Measurements from ENCODE around the gene WIF1.

The WIF1 gene, protein sequence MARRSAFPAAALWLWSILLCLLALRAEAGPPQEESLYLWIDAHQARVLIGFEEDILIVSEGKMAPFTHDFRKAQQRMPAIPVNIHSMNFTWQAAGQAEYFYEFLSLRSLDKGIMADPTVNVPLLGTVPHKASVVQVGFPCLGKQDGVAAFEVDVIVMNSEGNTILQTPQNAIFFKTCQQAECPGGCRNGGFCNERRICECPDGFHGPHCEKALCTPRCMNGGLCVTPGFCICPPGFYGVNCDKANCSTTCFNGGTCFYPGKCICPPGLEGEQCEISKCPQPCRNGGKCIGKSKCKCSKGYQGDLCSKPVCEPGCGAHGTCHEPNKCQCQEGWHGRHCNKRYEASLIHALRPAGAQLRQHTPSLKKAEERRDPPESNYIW

DNA sequence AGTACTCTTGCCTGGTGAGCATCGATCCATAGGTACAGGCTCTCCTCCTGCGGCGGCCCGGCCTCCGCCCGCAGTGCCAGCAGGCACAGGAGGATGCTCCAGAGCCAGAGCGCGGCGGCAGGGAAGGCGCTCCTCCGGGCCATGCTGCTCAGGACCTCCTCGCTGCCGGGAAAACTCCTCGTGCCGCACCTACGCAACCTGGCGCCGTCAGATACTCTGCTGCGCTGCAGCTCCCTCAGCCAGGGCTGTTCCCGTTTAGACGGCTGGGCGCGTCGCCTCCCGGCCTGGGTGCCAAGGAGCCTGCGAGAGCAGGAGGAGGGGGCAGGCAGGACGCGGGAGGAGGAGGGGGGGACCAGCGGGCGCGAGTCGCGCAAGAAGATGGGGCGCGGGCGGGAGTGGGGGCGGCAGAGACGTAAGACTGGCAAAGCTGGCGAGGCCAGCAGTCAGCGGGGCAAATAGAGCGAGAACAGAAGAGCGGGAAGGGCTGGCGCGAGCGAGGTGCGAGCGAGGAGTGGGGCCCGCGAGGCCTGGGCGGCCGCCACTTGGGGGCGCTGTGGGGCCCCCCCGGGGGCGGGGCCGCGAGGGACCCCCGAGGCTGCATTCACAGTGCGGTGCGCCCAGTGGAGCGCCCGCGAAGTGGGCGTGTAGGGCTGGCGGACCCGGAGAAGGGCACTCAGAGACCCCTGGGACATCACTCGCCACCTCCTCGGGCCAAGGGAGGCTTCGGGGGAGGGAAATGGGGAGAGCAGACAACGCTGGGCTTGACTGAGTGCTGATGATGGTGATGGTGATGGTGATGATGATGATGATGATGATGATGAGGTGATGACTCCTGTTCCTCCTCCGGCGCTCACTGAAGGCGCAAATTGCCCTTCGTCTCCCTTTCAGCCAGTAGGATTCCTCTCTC is at the start of gene WIF1:
Gene WIF1 (minus strand): TSS at position 257 of the 907 bp plus-strand sequence. CDS start 114 bp downstream, at position 143.
- peak within 1 kb of the TSS; percentile 48 for H3K4me3 Mint-ChIP-seq
- no peaks in the 10 kb centered on the region for H3K9me3 Mint-ChIP-seq
- H3K27me3 Mint-ChIP-seq (ENCODE audit: low read depth) = peaks cover 46% of the 10 kb centered on the region
- H3K27ac Mint-ChIP-seq = no peak within 1 kb of the TSS
- H3K4me1 Mint-ChIP-seq (ENCODE audit: low read depth) = peaks cover 2% of the 10 kb centered on the region
- H3K36me3 Mint-ChIP-seq (ENCODE audit: low read depth) = no peaks in the 10 kb centered on the region

DNA sequence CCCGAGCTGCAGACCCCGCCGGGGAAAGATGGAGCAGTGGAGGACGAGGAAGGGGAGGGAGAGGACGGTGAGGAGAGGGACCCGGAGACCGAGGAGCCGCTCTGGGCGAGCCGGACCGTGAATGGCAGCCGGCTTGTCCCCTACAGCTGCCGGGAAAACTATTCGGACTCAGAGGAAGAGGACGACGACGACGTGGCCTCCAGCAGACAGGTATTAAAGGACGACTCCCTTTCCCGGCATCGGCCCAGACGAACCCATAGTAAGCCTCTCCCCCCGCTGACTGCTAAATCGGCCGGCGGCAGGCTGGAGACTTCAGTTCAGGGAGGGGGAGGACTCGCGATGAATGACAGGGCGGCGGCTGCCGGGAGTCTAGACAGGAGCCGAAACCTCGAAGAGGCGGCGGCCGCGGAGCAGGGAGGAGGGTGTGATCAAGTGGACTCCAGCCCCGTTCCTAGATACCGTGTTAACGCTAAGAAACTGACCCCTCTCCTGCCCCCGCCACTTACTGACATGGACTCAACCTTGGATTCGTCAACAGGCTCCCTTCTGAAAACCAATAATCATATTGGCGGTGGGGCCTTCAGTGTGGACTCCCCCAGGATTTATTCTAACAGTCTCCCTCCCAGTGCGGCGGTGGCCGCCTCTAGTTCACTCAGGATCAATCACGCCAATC is 49.2 kb upstream of the WIF1 start:
- Mint-ChIP-seq H3K4me3 (peak overlapping the region; percentile 100), H3K4me1 (ENCODE audit: low read depth) (peaks cover 29% of the 10 kb centered on the region), H3K9me3 (no peaks in the 10 kb centered on the region), H3K27me3 (ENCODE audit: low read depth) (peaks cover 2% of the 10 kb centered on the region), H3K27ac (peak overlapping the region; percentile 93), H3K36me3 (ENCODE audit: low read depth) (peaks cover 22% of the 10 kb centered on the region)

DNA sequence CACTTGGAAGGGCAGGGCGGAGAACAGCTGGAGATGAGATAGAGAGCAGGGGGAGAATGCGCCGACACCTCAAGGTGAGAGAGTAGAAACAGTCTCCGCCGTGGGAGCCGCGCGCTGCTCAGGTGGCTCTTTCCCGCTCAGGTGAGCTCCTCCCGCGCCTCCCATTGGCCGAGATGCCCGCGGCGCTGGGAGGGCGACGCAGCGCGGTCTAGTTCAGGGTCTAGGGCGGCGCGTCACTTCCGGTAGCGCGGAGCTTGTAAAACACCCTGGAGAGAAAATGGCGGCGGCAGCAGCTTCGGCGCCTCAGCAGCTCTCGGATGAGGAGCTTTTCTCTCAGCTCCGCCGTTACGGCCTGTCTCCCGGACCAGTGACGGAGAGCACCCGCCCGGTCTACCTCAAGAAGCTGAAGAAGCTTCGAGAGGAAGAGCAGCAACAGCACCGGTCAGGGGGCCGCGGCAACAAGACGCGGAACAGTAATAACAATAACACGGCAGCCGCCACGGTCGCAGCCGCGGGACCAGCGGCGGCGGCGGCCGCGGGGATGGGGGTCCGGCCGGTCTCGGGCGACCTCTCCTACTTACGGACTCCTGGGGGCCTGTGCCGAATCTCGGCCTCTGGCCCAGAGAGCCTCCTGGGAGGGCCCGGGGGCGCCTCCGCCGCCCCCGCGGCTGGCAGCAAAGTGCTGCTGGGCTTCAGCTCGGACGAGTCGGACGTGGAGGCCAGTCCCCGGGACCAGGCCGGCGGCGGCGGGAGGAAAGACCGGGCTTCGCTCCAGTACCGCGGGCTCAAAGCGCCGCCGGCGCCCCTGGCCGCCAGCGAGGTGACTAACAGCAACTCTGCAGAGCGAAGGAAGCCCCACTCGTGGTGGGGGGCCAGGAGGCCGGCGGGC is 48.5 kb upstream of the WIF1 start, which contains the start of gene LEMD3:
Gene LEMD3 (plus strand): TSS at position 264 of the 889 bp plus-strand sequence. CDS start 14 bp downstream, at position 278.
- no peaks in the 10 kb centered on the region for H3K9me3 Mint-ChIP-seq
- peak within 1 kb of the TSS; percentile 100 for H3K4me3 Mint-ChIP-seq
- H3K36me3 Mint-ChIP-seq (ENCODE audit: low read depth) = peaks cover 22% of the 10 kb centered on the region
- H3K27me3 Mint-ChIP-seq (ENCODE audit: low read depth) = peaks cover 2% of the 10 kb centered on the region
- peaks cover 29% of the 10 kb centered on the region for H3K4me1 Mint-ChIP-seq (ENCODE audit: low read depth)
- peak within 1 kb of the TSS; percentile 99 for H3K27ac Mint-ChIP-seq

GRCh38 chr12:65168681-65169319 is 47.7 kb upstream of the WIF1 start:
- H3K36me3 Mint-ChIP-seq (ENCODE audit: low read depth) = peaks cover 22% of the 10 kb centered on the region
- H3K27me3 Mint-ChIP-seq (ENCODE audit: low read depth) = peaks cover 2% of the 10 kb centered on the region
- H3K27ac Mint-ChIP-seq = peak overlapping the region; percentile 99
- H3K4me3 Mint-ChIP-seq = peak overlapping the region; percentile 100
- peaks cover 29% of the 10 kb centered on the region for H3K4me1 Mint-ChIP-seq (ENCODE audit: low read depth)
- H3K9me3 Mint-ChIP-seq = no peaks in the 10 kb centered on the region

DNA sequence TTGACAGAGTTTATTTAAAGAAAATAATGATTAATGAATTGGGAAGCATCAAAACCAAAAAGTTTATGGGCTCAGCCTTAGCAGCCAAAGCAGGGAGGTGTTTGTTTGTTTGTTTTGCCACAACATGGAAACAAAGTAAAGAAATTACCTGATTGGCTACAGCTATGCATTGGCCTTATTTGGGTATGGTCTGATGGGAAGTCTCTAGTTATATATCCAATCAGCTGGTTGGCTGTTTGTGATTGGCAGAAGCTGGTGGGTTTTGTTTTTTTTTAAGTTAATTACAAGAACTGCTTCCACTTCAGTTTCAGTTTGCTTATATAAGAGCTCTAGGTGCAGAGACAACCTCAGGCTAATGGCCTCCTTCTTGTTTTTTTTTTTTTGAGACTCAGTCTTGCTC is 43.7 kb upstream of the WIF1 start:
- H3K27me3 Mint-ChIP-seq (ENCODE audit: low read depth) = peaks cover 15% of the 10 kb centered on the region
- H3K36me3 Mint-ChIP-seq (ENCODE audit: low read depth) = peaks cover 5% of the 10 kb centered on the region
- H3K27ac Mint-ChIP-seq = no peak overlapping the region
- H3K9me3 Mint-ChIP-seq = no peaks in the 10 kb centered on the region
- peaks cover 14% of the 10 kb centered on the region for H3K4me1 Mint-ChIP-seq (ENCODE audit: low read depth)
- H3K4me3 Mint-ChIP-seq = no peak overlapping the region

DNA sequence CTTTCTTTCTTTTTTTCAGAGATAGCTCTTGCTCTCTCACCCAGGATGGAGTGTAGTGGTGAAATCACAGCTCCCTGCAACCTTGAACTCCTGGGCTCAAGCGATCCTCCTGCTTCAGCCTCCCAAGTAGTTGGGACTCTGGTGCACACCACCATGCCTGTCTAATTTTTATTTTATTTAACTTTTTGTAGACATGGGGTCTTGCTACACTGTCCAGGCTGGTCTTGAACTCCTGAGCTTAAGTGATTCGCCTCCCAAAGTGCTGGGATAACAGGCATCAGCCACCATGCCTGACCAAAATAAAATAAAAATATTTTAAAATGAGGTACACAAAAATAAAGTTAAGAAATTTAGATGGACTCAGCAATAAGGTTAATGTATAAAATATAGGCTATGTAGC is 43.1 kb upstream of the WIF1 start:
- peaks cover 15% of the 10 kb centered on the region for H3K27me3 Mint-ChIP-seq (ENCODE audit: low read depth)
- no peak overlapping the region for H3K27ac Mint-ChIP-seq
- no peak overlapping the region for H3K4me3 Mint-ChIP-seq
- H3K9me3 Mint-ChIP-seq = no peaks in the 10 kb centered on the region
- H3K36me3 Mint-ChIP-seq (ENCODE audit: low read depth) = peaks cover 2% of the 10 kb centered on the region
- peaks cover 12% of the 10 kb centered on the region for H3K4me1 Mint-ChIP-seq (ENCODE audit: low read depth)

- Mint-ChIP-seq H3K36me3 (ENCODE audit: low read depth) (no peaks in the 10 kb centered on the region), H3K27ac (no peak overlapping the region), H3K27me3 (ENCODE audit: low read depth) (peaks cover 15% of the 10 kb centered on the region), H3K4me3 (no peak overlapping the region), H3K9me3 (no peaks in the 10 kb centered on the region), H3K4me1 (ENCODE audit: low read depth) (peaks cover 6% of the 10 kb centered on the region)
Observed at GRCh38 chr12:65162609-65163008, 41.5 kb upstream of the WIF1 start.

DNA sequence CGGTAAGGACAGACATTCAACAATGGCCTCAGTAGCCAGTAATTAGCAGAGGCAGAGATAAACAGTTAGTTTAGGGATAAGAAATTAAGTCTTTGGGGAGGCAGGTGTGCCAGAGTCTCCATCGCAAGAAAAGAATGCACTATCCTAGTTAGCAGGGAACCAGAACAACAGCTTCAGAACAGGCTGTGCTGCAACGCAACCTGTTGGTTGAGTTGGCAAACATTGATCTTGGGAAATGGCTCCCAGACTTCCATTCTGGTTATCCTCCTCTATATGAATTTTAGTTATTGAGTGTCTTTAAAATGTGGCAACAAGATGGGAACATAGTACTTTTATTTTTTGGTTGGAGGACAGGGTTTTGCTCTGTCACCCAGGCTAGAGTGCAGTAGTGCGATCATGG is 36.0 kb upstream of the WIF1 start:
- Mint-ChIP-seq H3K9me3 (no peaks in the 10 kb centered on the region), H3K27ac (peak overlapping the region; percentile 83), H3K27me3 (ENCODE audit: low read depth) (peaks cover 22% of the 10 kb centered on the region), H3K36me3 (ENCODE audit: low read depth) (peaks cover 2% of the 10 kb centered on the region), H3K4me3 (no peak overlapping the region), H3K4me1 (ENCODE audit: low read depth) (peaks cover 11% of the 10 kb centered on the region)

DNA sequence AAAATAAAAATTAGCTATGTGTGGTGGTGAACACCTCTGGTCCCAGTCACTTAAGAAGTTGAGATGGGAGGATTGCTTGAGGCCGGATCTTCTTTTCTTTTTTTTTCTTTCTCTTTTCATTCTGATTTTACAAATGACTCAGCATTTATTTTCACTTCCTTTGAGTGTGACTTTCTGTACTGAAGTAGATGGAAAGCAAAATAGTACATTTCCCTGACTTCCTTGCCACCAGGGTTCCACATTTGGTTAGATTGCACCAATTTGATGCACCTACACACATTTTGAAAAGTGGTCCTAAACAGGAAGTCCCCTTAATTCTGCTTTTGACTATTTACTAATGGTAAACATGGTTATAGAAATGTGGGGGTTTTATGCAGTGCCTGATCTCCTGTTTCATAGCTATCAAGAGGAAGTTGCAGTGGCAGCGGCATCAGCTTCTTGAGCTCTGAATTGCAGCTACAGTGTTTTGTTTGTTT is 35.3 kb upstream of the WIF1 start:
- H3K4me3 Mint-ChIP-seq = peak overlapping the region; percentile 32
- peaks cover 11% of the 10 kb centered on the region for H3K4me1 Mint-ChIP-seq (ENCODE audit: low read depth)
- H3K9me3 Mint-ChIP-seq = no peaks in the 10 kb centered on the region
- H3K36me3 Mint-ChIP-seq (ENCODE audit: low read depth) = peaks cover 2% of the 10 kb centered on the region
- H3K27ac Mint-ChIP-seq = peak overlapping the region; percentile 83
- peaks cover 28% of the 10 kb centered on the region for H3K27me3 Mint-ChIP-seq (ENCODE audit: low read depth)

DNA sequence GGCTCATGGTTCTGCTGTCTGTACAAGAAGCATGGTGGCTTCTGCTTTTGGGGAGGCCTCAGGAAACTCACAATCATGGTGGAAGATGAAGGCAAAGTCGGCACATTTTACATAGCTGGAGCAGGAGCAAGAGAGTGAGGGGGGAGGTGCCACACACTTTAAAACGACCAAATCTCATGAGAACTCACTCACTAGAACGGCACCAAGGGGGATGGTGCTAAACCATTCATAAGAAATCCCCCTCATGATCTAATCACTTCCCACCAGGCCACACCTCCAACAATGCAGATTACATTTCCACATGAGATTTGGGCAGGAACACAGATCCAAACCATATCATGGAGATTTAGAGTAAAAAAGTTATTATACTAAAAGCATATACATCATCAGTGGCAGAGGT is 34.7 kb upstream of the WIF1 start:
- H3K27ac Mint-ChIP-seq = peak overlapping the region; percentile 83
- H3K36me3 Mint-ChIP-seq (ENCODE audit: low read depth) = peaks cover 2% of the 10 kb centered on the region
- no peaks in the 10 kb centered on the region for H3K9me3 Mint-ChIP-seq
- H3K4me3 Mint-ChIP-seq = no peak overlapping the region
- peaks cover 27% of the 10 kb centered on the region for H3K27me3 Mint-ChIP-seq (ENCODE audit: low read depth)
- peaks cover 11% of the 10 kb centered on the region for H3K4me1 Mint-ChIP-seq (ENCODE audit: low read depth)

GRCh38 chr12:65152596-65152995 is 31.5 kb upstream of the WIF1 start:
- Mint-ChIP-seq H3K4me3 (no peak overlapping the region), H3K27me3 (ENCODE audit: low read depth) (peaks cover 28% of the 10 kb centered on the region), H3K27ac (no peak overlapping the region), H3K4me1 (ENCODE audit: low read depth) (peaks cover 11% of the 10 kb centered on the region), H3K9me3 (no peaks in the 10 kb centered on the region), H3K36me3 (ENCODE audit: low read depth) (peaks cover 2% of the 10 kb centered on the region)

DNA sequence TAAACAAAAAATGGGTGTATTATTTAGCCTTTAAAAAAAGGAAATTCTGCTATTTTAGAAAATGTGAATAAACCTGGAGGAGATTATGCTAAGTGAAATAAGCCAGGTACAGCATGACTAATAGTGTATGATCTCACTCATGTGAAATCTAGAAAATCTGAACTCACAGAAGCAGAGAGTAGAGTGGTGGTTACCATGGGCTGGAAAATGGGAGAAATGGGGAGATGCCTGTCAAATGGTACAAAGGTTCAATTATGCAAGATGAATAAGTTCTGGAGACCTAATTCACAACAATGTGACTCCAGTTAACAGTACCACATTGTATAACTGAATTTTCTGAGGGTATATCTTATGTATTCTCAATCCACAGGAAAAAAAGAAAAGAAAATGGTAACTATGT is 30.9 kb upstream of the WIF1 start:
- Mint-ChIP-seq H3K36me3 (ENCODE audit: low read depth) (peaks cover 2% of the 10 kb centered on the region), H3K4me1 (ENCODE audit: low read depth) (peaks cover 9% of the 10 kb centered on the region), H3K4me3 (no peak overlapping the region), H3K27ac (no peak overlapping the region), H3K9me3 (no peaks in the 10 kb centered on the region), H3K27me3 (ENCODE audit: low read depth) (peaks cover 33% of the 10 kb centered on the region)

DNA sequence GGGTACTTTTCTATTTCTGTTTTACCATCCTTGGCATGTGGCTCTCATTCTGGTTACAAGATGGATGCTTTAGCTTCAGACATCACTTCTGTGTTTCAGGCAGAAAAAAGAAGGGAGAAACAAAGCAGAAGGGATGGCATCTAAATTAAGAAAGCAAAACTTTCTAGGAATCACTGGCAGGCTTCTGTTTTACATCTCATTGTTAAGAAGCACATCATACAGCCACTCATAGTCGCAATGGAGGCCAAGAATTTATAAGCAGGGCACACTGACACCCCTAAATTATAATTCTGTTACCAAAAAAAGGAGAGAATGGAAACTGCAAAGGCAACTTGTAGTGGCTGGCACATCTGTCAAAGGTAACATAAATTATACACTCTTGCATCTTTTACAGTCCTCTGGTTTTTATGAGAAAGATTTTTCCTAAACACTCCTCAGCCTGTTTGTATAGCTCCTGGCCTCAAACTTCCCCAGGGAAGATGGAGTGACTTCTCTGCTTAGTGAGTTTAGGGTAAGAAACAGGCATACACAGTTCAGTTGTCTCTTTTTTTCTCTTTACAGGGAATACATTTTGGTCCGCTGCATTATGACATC is 26.3 kb upstream of the WIF1 start:
- Mint-ChIP-seq H3K27me3 (ENCODE audit: low read depth) (peaks cover 63% of the 10 kb centered on the region), H3K9me3 (no peaks in the 10 kb centered on the region), H3K4me3 (no peak overlapping the region), H3K27ac (no peak overlapping the region), H3K36me3 (ENCODE audit: low read depth) (no peaks in the 10 kb centered on the region), H3K4me1 (ENCODE audit: low read depth) (no peaks in the 10 kb centered on the region)
